GM12878 (cell line): Measurements from ENCODE around the gene SLC7A5. TPM values are rescaled to one million over a fixed set of nuclear protein-coding genes. Genes with fewer than 3 reads are reported as not detected.
A peak's percentile ranks its signal among the peaks of the same experiment; 100 is the strongest.

Experiments
- ATAC-seq: fragments of 200-7000 bp; cut with Tn5 transposase; 3 replicates; pipeline ENCODE4 v1.9.1; 2020; ENCODE audit warnings: mild to moderate bottlenecking, moderate library complexity
- BruUV-seq: library from RNA; stranded (reverse); fragments of 400-500 nt; replicated peaks from 2 replicates; lab custom pipeline; 2021; lab: Mats Ljungman, UMichigan
- CTCF ChIA-PET: fragments of 300-600 bp; sonication (Branson Sonifier 250); formaldehyde crosslinking; extraction: SDS; loops from one replicate; lab custom pipeline; 2021; ENCODE audit warnings: inconsistent platforms; lab: Yijun Ruan, JAX
- POLR2A ChIA-PET: fragments of 350-600 bp; formaldehyde crosslinking; extraction: SDS; loops from one replicate; lab custom pipeline; 2021; ENCODE audit warnings: inconsistent platforms; lab: Charles Lee
- RAD21 ChIA-PET: fragments of 300-600 bp; sonication (Branson Sonifier 250); formaldehyde crosslinking; loops from one replicate; lab custom pipeline; 2023; ENCODE audit warnings: antibody characterized with exemption; ENCODE audit not compliant: unreplicated experiment; lab: Charles Lee
- SMC1A ChIA-PET: fragments of 300-600 bp; sonication (Branson Sonifier 250); formaldehyde crosslinking; loops from one replicate; lab custom pipeline; 2023; ENCODE audit not compliant: unreplicated experiment, uncharacterized antibody; lab: Charles Lee
- DNase-seq: peaks from one replicate; pipeline ENCODE4 v3.0.0-alpha.2; 2011; ENCODE audit warnings: low read depth, low spot score
- FAIRE-seq: peaks from 3 replicates; lab custom pipeline; 2011; peaks lifted over from hg19 to GRCh38; lab: Jason Lieb, UNC
- H2AFZ ChIP-seq: 2 replicates; pipeline ENCODE4 v1.6.0; 2011; ENCODE audit warnings: low read depth, low read length, control low read depth; ENCODE audit not compliant: control insufficient read depth
- H3K27ac ChIP-seq: 2 replicates; pipeline ENCODE4 v1.5.1; 2011; ENCODE audit warnings: control low read depth; ENCODE audit not compliant: control insufficient read depth, insufficient read depth
- H3K27me3 ChIP-seq, 2 experiments: replicated peaks in 1 of 2; 2 replicates each; pipeline versions ENCODE4 v1.6.0 to v1.6.1; 2011; ENCODE audit warnings: low read length in 1 of 2; ENCODE audit not compliant: control insufficient read depth in 2 of 2, insufficient read depth in 2 of 2
- H3K36me3 ChIP-seq, 2 experiments: 2 replicates each; pipeline ENCODE4 v1.5.1; 2011; ENCODE audit warnings: low read length in 1 of 2; ENCODE audit not compliant: control insufficient read depth in 2 of 2, insufficient read depth in 2 of 2
- H3K4me1 ChIP-seq: 2 replicates; pipeline ENCODE4 v1.6.1; 2011; ENCODE audit warnings: mild to moderate bottlenecking, low read length, moderate library complexity, mixed read lengths; ENCODE audit not compliant: control insufficient read depth, insufficient read depth
- H3K4me2 ChIP-seq: 2 replicates; pipeline ENCODE4 v1.6.0; 2011; ENCODE audit warnings: control low read depth; ENCODE audit not compliant: control insufficient read depth, insufficient read depth
- H3K4me3 ChIP-seq: fragments of 200-600 bp; sonication (generic); 2 replicates; pipeline ENCODE4 v1.5.1; 2016
- H3K79me2 ChIP-seq: 2 replicates; pipeline ENCODE4 v1.6.0; 2011; ENCODE audit warnings: low read length; ENCODE audit not compliant: control insufficient read depth, insufficient read depth
- H3K9ac ChIP-seq: 2 replicates; pipeline ENCODE4 v1.8.0; 2011; ENCODE audit warnings: low read length, control low read depth, mixed read lengths; ENCODE audit not compliant: control insufficient read depth, insufficient read depth
- H3K9me3 ChIP-seq: replicated peaks from 3 replicates; pipeline ENCODE4 v1.5.1; 2011; ENCODE audit warnings: mild to moderate bottlenecking, low read length; ENCODE audit not compliant: control insufficient read depth, insufficient read depth
- H4K20me1 ChIP-seq: 2 replicates; pipeline ENCODE4 v1.6.0; 2011; ENCODE audit not compliant: control insufficient read depth, insufficient read depth
- HDGF ChIP-seq: fragments of 450-650 bp; IDR thresholded peaks from 2 replicates; pipeline ENCODE4 v1.6.1; 2016; ENCODE audit warnings: antibody characterized with exemption
- IRF4 ChIP-seq: IDR thresholded peaks from 2 replicates; pipeline ENCODE4 v1.6.1; 2011; ENCODE audit warnings: low read depth, low read length
- KDM1A ChIP-seq: fragments of 200-600 bp; sonication (generic); IDR thresholded peaks from 2 replicates; pipeline ENCODE4 v1.6.1; 2016; ENCODE audit warnings: borderline replicate concordance
- KLF5 ChIP-seq: fragments of 450-650 bp; IDR thresholded peaks from 2 replicates; pipeline ENCODE4 v1.6.1; 2014; ENCODE audit warnings: mild to moderate bottlenecking; ENCODE audit not compliant: partially characterized antibody
- MEF2A ChIP-seq: IDR thresholded peaks from 2 replicates; pipeline ENCODE4 v1.6.1; 2011; ENCODE audit warnings: low read depth, mild to moderate bottlenecking, low read length, moderate library complexity; ENCODE audit not compliant: insufficient read depth
- MTA2 ChIP-seq: fragments of 450-650 bp; IDR thresholded peaks from 2 replicates; pipeline ENCODE4 v1.6.1; 2016; ENCODE audit warnings: low read depth, mild to moderate bottlenecking, moderate library complexity
- MXI1 ChIP-seq: fragments of 150-350 bp; IDR thresholded peaks from 2 replicates; pipeline ENCODE4 v1.6.1; 2011; ENCODE audit warnings: low read depth, mild to moderate bottlenecking, inconsistent platforms, low read length, improper control_type of control experiment
- NR2C2 ChIP-seq: IDR thresholded peaks from 2 replicates; pipeline ENCODE4 v1.6.1; 2011; ENCODE audit warnings: borderline replicate concordance, low read depth; ENCODE audit not compliant: control insufficient read depth, insufficient read length
- POLR2A ChIP-seq: IDR thresholded peaks from 2 replicates; pipeline ENCODE4 v1.6.1; 2011; ENCODE audit warnings: low read depth, mild to moderate bottlenecking, low read length
- POLR2AphosphoS5 ChIP-seq: IDR thresholded peaks from 2 replicates; pipeline ENCODE4 v1.6.1; 2011; ENCODE audit warnings: mild to moderate bottlenecking, low read length, inconsistent platforms
- SMARCA5 ChIP-seq: fragments of 450-650 bp; IDR thresholded peaks from 2 replicates; pipeline ENCODE4 v1.6.1; 2017; ENCODE audit warnings: mild to moderate bottlenecking
- ZBED1 ChIP-seq: IDR thresholded peaks from 2 replicates; pipeline ENCODE4 v1.6.1; 2016; ENCODE audit warnings: borderline replicate concordance
- ZNF207 ChIP-seq: fragments of 450-650 bp; IDR thresholded peaks from 2 replicates; pipeline ENCODE4 v1.6.1; 2014; ENCODE audit warnings: antibody characterized with exemption, mild to moderate bottlenecking, borderline replicate concordance
- ZNF24 ChIP-seq: fragments of 450-650 bp; IDR thresholded peaks from 2 replicates; pipeline ENCODE4 v1.6.1; 2017; ENCODE audit warnings: antibody characterized with exemption, mild to moderate bottlenecking
- ZZZ3 ChIP-seq: IDR thresholded peaks from 2 replicates; pipeline ENCODE4 v1.6.1; 2011; ENCODE audit warnings: low read depth; ENCODE audit not compliant: control insufficient read depth, insufficient read length
- WGBS: methylation state at CpG from one replicate; pipeline ENCODE4 v1.1.6; 2016; ENCODE audit warnings: low lambda C conversion rate; ENCODE audit not compliant: insufficient replicate concordance, insufficient coverage; ENCODE audit errors: missing lambda C conversion rate; 5-methylcytosine and 5-hydroxymethylcytosine counted together
- in situ Hi-C: fragments of 300-500 bp; cut with MboI; formaldehyde crosslinking; loops from 9 replicates; pipeline ENCODE4 v1.14.3; 2018; ENCODE audit warnings: mixed read lengths
- intact Hi-C: fragments of 100-400 bp; cut with micrococcal nuclease; formaldehyde crosslinking; loops from one replicate; pipeline ENCODE4 v1.14.2; 2022; ENCODE audit not compliant: unreplicated experiment
- polyA plus RNA-seq, 11 experiments: library from polyadenylated mRNA; depleted of rRNA in 4 of 11; unstranded in 6 of 11; stranded (reverse) in 5 of 11; fragments of >200 nt; fragmentation: Nextera tagmentation in 4 of 11; fragmentation: Illumina TruSeq in 1 of 11; extraction: Ambion mirVana in 4 of 11; extraction: Trizol in 1 of 11; gene quantifications; 1 replicate in 1 of 11; 2 replicates in 10 of 11; pipeline versions ENCODE4 v1.2.1 to v1.2.3, GENCODE V29; 2011 to 2016; ENCODE audit warnings: inconsistent platforms in 2 of 11, missing spikeins in 2 of 11, low read depth in 1 of 11
- total RNA-seq, 4 experiments: library from RNA; depleted of rRNA in 3 of 4; stranded (reverse); fragments of >200 nt in 3 of 4; fragmentation: Illumina TruSeq in 1 of 4; extraction: Trizol in 1 of 4; gene quantifications; 2 replicates each; pipeline versions ENCODE4 v1.2.1 to v1.2.3, GENCODE V29; 2013 to 2021
- TF ChIP-seq, protein P1 (sequence below): IDR thresholded peaks from 2 replicates; pipeline ENCODE4 v1.6.1; 2012; ENCODE audit warnings: low read depth, low read length, improper control_type of control experiment
- TF ChIP-seq, protein P2 (sequence below): fragments of 150-350 bp; IDR thresholded peaks from 2 replicates; pipeline ENCODE4 v1.6.1; 2016; ENCODE audit warnings: low read depth, low read length

The SLC7A5 gene
- total and polyA plus RNA-seq, 10 of the 15 experiments (the other 5 are each of a cell fraction or from before 2014, with no cell fraction given) = 2.3 to 101 (median 35.8) TPM

- H3K36me3 ChIP-seq = peaks cover 30 to 77% of the 10 kb centered on the region in 2 experiments
Measured at GRCh38 chr16:87839542-87840270, 29.6 kb downstream of the SLC7A5 start.

More at GRCh38 chr16:87839542-87840270, 29.6 kb downstream of the SLC7A5 start:
- Histone ChIP-seq H3K4me1 (no peaks in the 10 kb centered on the region), H2AFZ (no peak overlapping the region), H3K9me3 (no peaks in the 10 kb centered on the region), H3K4me2 (no peak overlapping the region), H3K79me2 (peaks cover 2% of the 10 kb centered on the region), H3K27ac (no peak overlapping the region), H3K9ac (no peak overlapping the region), H3K4me3 (no peak overlapping the region), H4K20me1 (no peaks in the 10 kb centered on the region), H3K27me3 (no peaks in the 10 kb centered on the region)
- no peak for TF ChIP-seq ZBED1
- no peak for TF ChIP-seq ZNF207
- TF ChIP-seq MTA2 = no peak
- TF ChIP-seq KDM1A = no peak
- no peak for TF ChIP-seq ZZZ3
- TF ChIP-seq POLR2A = peak; percentile 42
- TF ChIP-seq, protein P1, sequence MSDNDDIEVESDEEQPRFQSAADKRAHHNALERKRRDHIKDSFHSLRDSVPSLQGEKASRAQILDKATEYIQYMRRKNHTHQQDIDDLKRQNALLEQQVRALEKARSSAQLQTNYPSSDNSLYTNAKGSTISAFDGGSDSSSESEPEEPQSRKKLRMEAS = no peak
- 0 out of 2 replicates have a peak, but pooled peaks have one; percentile 10 for TF ChIP-seq POLR2AphosphoS5
- TF ChIP-seq NR2C2 = no peak
- no peak for TF ChIP-seq HDGF
- TF ChIP-seq MEF2A = no peak
- TF ChIP-seq SMARCA5 = no peak
- TF ChIP-seq ZNF24 = no peak
- TF ChIP-seq MXI1 = no peak
- no peak for TF ChIP-seq IRF4
- TF ChIP-seq, protein P2, sequence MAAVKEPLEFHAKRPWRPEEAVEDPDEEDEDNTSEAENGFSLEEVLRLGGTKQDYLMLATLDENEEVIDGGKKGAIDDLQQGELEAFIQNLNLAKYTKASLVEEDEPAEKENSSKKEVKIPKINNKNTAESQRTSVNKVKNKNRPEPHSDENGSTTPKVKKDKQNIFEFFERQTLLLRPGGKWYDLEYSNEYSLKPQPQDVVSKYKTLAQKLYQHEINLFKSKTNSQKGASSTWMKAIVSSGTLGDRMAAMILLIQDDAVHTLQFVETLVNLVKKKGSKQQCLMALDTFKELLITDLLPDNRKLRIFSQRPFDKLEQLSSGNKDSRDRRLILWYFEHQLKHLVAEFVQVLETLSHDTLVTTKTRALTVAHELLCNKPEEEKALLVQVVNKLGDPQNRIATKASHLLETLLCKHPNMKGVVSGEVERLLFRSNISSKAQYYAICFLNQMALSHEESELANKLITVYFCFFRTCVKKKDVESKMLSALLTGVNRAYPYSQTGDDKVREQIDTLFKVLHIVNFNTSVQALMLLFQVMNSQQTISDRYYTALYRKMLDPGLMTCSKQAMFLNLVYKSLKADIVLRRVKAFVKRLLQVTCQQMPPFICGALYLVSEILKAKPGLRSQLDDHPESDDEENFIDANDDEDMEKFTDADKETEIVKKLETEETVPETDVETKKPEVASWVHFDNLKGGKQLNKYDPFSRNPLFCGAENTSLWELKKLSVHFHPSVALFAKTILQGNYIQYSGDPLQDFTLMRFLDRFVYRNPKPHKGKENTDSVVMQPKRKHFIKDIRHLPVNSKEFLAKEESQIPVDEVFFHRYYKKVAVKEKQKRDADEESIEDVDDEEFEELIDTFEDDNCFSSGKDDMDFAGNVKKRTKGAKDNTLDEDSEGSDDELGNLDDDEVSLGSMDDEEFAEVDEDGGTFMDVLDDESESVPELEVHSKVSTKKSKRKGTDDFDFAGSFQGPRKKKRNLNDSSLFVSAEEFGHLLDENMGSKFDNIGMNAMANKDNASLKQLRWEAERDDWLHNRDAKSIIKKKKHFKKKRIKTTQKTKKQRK = no peak
- no peak for TF ChIP-seq KLF5
- ChIA-PET SMC1A (interaction anchor here (1.4 kb wide), 1 partner anchor 10 kb away, joined by 3 read pairs; no protein-coding TSS in a partner anchor), CTCF (interaction anchor here (0.9 to 2.5 kb wide), 3 partner anchors 10 to 61 kb away, joined by 3 to 9 read pairs (median 6); no protein-coding TSS in a partner anchor), POLR2A (no interaction called here), RAD21 (interaction anchor here (1.6 kb wide), 1 partner anchor 10 kb away, joined by 5 read pairs; no protein-coding TSS in a partner anchor)
- ATAC-seq (no peak), DNase-seq (no peak), FAIRE-seq (no peak)
- WGBS = 96% methylated on average over 33 of the region's 34 CpGs
- intact Hi-C loops (no loop called here), in situ Hi-C loops (no loop called here)
- no TSS peak for BruUV-seq
